ENCODE data around the gene CRYGC.
"Not testable (repeated sequence)": the region's sequence is repeated elsewhere in the genome, so short reads cannot be mapped to it uniquely, and the experiment has no call there.

Gene CRYGC, protein sequence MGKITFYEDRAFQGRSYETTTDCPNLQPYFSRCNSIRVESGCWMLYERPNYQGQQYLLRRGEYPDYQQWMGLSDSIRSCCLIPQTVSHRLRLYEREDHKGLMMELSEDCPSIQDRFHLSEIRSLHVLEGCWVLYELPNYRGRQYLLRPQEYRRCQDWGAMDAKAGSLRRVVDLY

DNA sequence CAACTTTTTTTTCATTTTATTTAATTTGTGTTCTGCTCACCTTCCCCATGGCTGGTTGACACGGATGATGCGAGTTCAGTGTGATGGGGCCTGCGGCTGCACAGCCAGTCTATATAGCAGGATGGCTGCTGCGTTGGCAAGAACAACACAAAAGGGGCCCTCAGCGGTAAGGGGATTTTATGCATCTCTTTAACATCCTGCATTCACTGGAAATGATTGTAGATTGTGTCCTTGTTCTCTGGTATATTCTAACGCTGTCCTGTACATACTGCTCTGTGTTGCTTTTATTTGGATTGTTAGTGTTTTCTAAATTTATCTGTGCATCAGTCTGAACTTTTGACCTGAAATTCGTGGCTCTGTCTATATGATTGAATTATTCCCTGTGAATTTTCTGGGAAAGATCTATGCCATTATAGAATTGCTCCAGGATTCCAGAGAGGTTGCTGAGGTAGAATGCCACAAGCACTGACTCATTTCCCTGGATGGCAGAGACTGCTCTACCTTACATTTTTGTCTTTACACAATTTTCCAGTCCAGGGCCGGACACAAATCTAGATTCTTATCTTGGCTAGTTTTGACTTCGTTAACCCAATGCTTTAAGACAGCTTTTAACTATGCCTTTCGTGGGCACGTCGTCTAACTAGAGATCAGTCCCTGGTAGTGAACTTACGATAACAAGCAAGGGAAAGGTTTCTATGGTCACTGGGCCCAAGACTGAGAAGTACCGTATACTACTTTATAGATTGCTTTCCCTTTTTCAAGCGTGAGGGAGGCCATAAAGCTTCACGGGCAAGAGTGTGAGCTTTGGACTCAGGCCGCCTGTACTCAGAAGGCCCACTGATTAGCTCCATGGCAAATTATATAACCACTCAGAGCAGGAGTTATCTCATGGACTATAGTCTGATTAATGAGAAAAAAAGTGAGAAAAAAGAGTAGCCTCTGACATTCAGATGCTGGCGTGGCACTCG lies at the start of gene CRYGC:
CRYGC (minus strand) TSS at position 85 of the 968 bp plus-strand sequence; CDS start at position 49, 36 bp downstream.
- DNase-seq, result no peak

DNA sequence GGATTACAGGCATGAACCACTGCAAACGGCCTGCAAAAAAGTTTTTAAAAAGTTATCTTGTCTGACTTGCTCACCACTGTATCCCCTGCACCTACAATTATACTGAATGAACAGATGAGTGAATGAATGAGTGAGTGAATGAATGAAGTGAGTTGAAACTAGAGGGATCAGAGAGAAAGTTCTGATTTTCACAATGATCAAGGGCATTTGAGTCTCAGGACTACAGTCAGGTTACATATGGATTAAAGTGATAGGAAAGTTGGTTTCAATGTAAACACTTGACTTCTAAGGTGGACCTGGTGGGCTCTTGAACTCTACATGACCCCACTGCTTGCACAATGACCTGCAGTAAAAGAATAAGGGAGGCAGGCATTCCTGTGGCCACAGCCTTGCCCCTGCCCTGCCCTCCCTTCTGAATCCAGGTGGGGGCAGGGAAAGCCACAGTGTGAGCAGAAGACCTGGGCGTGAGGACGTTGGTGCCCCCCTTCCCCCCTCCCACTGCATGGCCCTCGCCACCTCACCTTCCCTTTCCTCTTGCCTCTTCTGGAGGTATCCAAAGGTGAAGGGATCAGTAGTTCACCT lies 49.5 kb upstream of the CRYGC start:
- DNase-seq, result no peak

DNA sequence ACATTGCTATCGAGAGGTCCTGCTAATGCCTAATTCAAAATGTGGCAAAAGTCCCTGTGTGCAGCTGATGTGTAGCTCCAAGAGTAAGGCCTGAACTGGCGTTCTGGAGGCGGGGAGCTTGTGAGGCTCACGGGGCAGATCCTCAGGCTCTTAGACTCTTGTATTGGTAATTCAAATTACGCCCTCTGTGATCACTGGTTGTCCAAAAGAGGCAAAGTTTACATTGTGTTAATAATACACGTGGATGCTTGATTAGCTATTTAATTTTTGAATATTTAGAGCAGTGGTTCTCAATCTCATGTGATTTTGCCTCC lies 46.2 kb upstream of the CRYGC start:
- no peak for DNase-seq

DNA sequence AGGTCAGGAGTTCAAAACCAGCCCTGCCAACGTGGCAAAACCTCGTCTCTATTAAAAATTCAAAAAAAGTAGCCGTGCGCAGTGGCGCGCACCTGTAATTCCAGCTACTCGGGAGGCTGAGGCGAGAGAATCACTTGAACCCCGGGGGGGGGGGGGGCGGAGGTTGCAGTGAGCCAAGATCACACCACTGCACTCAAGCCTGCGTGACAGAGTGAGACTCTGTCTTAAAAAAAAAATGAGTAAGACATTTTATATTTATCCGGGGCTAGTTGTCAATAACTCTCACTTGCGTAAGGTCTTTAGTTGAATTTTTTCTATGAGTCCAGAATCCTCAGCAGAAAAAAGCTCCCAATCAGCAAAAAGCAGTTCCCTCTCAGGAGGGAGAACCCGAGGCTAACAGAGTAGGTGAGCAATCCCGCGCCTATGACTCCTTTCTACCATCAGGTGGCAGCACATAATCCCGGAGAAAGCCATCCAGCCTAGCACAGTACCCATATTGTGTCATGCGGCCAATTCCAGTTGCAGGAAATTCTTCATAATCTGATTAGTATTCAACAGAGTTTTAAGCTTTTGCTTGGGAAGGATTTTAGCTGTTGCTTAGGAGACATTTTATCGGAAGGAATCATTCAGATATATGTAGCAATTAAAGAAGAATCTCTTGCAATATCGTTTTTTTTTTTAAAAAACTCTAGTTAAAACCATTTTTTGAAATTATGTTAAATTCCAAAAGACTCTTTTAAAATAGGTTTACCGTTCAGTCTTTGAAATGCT lies 45.6 kb upstream of the CRYGC start:
- peak; percentile 77 for DNase-seq

DNA sequence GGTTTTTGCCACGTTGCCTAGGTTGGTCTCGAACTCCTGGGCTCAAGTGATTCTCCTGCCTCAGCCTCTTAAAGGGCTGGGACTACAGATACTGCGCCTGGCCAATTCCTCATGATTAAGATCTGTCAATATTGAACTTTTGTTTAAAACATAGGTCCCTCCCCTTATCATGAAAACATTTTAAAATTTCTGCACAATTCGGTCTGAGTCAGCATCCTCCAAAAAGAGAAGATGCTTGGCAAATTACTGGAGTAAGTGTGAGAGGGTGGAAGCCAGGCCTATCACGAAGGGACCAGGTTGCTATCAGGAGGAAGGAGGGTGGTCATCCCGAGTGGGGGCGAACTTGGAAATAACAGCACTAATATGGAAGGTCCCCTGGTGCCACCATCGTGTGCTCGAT lies 44.5 kb upstream of the CRYGC start:
- no peak for DNase-seq

DNA sequence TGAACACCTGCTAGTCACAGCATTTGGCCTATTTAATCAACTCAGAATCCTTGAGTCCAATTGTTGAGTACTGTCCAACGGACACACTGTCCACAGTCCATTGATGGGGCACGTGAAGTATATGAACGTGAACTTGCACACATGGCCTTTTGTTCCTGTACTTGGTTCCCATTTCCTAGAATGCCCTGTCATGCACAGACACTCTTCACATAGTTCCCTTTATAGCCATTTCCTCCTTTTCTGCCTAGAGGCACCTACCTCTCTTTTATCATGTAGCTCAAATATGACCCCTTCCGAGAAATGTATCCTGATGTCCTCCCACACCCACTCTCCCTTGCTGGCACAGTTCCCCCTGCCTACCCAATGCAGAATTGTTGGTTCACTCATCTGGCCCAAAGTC lies 42.5 kb upstream of the CRYGC start:
- no peak for DNase-seq

DNA sequence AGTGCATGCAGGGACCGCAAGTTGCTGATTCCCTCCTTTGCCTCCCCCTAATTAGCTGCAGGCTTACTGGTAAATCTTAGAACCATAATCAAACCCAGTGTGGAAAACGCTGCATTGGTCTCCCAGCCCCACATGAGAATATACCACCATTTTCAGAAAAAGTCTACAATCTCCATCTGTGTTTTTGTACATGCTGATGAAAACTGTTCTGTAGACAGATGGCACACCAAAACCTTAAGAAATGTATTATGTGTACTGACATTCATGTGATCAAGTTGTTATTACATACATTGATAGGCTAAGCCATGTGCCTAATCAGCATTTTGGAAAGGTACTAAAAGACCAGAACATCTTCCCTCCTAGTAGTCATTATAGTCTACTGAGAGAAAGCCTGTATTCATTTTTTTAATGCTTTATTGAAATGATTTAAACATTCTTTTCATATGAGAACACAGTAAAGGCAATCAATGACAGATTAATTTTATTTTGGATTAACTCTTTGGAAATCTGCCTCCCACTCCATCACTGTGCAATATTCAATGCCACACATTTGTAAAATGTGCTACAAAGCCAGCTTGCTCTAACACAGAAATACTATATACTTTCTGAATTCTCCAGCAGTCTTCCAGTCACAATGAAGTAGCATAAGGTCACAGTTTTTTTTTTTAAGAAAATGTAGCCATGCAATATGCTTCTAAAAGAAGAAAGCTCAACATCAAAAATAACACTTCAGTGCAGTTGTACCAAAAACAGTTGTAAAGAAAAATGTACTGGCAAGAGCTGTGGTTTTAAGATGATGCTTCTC lies 35.5 kb upstream of the CRYGC start:
- DNase-seq, result no peak

DNA sequence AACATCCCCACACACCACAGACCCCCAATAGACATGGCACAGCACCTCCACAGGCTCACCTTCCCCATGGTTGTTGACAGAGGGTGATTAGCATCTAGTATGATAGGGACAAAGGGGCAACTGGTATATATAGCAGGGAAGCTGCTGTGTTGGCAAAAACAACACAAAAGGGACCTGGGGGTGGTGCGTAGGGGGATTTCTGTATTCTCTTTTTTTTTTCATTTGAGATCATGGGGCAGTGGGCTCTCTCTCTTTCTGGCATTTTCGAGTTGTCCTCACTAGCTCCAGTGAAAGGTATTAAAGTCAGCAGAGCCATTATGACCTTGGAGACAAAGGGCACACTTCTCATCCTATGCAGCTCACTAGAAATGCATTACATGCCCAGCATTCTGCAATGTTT lies 33.9 kb upstream of the CRYGC start, which contains the start of gene CRYGA:
CRYGA (minus strand) TSS at position 101 of the 400 bp plus-strand sequence; CDS start at position 68, 33 bp downstream.
- DNase-seq, result no peak

DNA sequence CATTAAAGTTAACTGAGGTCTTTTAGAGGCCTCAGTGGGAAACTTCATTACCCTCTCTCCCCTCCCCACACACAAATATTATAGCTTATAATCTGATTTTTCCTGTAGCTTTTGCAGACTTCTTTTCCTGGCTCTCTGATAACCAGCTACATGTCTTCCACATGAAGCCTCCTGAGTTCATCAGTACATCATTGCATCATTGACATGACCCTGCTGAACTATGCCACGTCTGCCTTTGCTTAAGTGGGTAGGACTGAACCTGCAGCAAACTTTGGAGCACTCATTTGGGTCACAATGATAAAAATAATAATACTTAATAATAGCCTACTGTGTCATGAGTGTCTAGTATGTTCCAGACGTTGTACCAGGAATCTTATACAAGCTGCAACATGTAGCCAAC lies 26.8 kb upstream of the CRYGC start:
- no peak for DNase-seq

DNA sequence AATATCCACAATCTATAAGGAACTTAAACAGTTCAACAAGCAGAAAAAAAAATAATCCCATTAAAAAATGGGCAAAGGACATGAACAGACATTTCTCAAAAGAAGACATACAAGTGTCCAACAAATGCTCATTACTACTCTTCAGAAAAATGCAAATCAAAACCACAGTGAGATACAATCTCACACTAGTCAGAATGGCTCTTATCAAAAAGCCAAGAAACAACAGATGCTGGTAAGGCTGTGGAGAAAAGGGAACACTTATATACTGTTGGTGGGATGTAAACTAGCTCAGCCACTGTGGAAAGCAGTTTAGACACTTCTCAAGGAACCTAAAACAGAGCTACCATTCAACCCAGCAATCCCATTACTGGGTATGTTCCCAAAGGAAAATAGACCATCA lies 23.5 kb upstream of the CRYGC start:
- DNase-seq, result no peak

DNA sequence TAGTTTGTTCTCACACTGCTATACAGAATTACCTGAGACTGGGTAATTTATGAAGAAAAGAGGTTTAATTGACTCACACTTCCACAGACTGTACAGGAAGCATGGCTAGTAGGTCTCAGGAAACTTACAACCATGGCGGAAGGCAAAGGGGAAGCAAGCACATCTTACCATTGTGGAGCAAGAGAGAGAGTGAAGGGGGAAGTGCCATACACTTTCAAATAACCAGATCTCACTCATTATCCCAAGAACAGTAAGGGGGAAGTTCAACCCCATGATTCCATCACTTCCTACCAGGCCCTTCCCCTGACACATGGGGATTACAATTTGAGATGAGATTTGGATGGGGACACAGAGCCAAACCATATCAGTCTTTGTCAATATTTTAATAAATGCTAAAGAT lies 21.3 kb upstream of the CRYGC start:
- DNase-seq, result no peak

DNA sequence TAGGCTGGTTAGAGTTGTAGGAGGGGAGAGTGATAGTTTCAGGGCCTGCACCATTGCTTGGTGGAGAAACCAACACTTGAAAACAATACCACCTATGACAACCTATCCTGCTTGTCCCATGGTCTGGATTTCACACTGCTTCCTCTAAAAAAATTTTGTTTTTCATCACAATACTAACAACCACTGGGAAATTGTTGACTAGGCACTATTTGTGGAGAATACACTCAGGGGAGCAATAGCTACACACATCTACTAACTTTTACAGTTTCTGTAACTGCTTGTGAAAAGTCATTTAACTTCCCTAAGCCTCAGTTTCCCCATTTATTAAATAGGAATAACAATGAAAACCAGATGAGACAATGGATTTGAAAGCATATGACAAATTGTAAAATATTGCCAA lies 20.5 kb upstream of the CRYGC start:
- DNase-seq, result no peak

DNA sequence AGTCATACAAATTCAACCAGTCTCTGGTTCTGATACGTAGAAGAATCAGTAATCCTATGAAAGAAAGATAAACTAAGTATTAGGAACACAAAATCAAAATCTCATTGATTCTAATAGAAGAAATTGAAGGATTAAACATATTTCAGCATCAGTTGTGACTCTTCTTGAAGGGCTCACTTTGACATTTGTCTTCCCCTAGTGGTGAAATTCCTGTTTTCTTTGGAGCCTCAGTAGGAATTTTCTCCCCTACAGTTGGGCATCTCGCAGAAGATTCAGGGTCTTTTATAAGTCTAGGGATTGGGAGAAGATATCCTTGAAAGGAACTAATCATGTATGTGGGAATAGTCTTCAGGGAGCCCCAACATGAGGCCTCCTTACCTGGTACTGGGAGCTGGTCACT lies 19.2 kb upstream of the CRYGC start:
- no peak for DNase-seq

DNA sequence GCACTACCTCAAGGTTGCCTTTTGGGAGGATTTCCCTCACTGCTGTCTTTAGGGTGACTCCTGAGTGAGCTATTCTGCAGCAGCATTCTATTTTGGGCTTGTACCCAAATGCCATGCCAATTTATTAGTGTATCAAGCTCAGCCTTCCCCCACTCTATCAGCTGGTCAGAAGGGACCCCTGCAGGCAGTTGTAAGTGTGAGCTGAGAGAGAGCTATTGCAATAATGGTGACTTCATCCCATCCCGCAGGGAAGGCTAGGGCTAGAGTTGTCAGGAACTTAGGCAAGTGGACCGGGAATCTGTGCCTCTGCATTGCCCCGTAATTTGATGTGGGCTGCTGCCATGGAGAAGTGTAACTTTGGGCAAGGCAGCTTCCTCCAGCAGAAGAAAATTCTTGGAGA lies 18.1 kb upstream of the CRYGC start:
- DNase-seq, result no peak

DNA sequence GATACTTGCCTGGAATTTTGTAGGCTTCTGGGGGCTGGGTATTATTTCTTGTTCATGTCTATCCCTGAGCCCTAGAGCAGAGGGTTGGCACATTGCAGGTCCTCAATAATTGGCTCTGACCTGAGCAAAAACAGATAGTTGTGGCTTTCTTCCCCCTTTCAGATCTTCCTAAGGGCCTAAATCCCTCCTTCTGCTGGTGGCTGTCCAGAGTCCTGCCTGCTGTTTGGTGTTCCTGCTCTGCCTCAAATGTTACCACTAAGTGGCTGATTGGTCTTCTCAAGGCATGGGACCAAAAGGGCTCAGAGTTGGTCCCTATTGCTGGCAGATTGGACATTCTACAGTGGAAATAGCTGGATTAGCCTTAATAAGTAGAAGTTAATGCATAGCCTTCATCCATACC lies 17.4 kb upstream of the CRYGC start:
- no peak for DNase-seq

DNA sequence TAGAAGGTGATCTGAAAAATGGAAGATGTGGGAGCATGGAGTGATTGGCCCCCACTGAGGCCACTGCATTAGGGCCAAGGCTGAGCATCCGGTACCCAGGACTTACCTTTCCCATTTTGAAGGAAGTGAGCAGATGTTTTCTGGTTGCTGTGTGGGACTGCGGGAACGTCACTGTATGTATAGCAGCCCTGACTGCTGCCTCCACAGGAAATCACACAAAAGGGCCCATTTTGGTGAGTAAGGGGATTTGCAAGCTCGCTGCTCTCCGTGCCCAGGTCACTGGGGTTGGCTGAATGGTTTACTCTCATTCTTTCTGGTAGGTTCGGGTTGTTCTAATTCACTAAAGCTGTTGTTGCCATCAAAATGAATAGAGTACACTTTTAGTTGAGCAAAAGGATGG lies 16.4 kb upstream of the CRYGC start, which contains the start of gene CRYGB:
CRYGB (minus strand) TSS at position 153 of the 400 bp plus-strand sequence; CDS start at position 115, 38 bp downstream.
- DNase-seq, result no peak

DNA sequence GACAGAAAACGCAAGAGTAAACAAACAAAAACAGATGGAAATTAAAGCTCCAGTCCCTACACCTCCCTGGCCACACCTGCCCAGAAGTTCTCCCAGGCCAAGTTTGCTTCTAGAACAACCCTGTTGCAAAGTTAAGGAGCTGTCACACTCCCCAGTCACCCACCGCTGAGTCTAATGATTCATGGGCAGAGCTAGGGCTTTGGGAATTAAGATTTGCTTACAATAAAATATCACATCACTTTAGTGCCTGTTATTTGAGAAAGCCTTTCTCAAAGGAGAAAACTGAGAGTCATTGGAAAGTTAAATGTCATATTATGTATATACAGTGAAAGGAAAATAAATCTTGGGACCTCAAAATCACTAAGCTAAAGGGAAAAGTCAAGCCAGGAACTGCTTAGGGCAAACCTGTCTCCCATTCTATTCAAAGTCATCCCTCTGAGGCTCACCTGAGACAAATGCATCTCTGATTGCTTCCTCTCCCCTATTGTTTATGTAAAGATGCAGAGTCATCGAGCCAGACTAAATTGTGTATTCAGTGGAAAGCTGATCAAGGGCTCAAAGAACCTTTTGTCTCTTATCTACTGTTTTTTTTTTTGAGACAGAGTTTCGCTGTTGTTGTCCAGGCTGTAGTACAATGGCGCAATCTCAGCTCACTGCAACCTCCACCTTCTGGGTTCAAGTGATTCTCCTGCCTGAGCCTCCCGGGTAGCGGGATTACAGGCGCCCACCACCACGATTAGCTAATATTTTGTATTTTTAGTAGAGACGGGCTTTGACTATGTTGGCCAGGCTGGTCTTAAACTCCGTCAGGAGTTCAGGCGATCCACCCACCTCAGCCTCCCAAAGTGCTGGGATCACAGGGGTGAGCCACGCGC lies 13.5 kb upstream of the CRYGC start:
- no peak for DNase-seq

DNA sequence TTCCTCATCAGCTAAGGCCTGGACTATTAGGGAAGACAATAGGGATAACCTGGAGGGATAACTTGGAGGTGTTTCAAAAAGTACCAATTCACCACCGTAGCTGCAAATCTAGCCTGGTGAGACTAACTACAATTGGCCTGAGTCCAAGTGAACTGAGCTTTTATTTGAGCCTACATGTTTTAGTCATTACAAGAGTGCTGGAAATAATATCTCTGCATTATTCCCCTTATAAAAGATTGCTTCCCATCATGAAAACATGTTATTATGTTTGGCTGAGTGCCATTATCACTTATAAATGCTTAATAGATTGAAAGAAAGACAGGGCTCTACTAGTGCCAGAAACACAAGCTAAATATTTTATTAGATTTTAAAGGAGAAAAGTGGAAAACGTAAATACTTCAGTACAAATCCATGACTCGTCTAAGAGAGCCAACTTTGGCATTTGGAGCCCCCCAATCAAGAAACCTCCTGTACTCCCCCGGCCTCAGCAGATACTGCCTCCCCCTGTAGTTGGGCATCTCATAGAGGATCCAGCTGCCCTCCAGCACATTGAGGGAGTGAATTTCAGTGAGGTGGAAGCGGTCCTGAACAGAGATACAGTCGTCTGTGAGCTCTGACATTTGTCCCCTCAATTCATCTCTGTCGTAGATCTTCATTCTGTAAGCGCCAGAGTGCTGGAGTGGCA lies 12.8 kb upstream of the CRYGC start:
- DNase-seq, result no peak

DNA sequence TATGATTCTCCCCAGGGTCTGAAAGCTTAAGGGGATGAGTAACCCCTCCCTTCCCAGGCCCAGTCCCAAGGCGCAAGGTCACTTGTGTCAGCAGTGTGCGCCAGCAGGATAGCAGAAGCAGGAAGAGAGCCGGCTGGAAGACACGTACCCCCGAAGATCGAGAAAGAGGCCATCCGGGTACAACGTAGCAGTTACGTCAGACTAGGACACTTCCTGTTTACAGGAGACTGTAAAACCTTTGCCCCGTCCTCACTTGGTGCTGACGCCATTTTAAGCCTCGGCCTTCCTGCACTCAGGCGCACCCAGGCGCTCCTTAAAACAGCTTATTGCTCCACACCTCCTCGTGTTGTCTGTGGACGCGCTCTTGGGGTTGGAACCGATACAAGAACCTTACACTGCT lies 9.8 kb upstream of the CRYGC start:
- DNase-seq, result no peak

DNA sequence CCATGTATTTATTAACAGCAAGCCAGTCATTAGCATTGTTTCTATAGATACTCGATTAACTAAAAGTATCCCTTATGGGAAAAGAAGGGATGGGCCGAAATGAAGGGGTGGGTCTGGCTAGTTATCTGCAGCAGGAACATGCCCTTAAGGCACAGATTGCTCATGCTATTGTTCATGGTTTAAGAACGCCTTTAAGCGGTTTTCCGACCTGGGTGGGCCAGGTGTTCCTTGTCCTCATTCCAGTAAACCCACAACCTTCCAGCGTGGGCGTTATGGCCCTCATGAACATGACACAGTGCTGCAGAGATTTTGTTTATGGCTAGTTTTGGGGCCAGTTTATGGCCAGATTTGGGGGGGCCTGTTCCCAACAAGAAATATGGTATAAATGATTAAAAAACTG lies 8.7 kb upstream of the CRYGC start:
- not testable (repeated sequence) for DNase-seq

DNA sequence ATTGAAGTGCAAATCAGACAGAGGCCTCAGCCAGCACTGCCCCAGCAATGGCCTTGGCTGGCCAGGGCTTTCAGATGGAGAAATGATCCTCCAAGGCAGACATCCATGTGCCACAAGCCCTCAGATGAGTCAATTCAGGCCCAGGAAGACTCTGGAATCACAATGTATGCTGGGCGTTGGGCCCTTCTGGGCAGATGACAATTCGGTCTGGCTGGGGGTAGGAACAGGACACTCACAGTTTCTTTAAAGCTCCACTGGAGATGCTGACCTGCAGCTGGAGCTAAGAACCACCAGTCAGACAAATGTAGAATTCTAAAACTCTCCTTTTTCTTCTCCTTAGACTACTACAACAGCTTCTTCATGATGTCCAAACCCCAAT lies 7.1 kb upstream of the CRYGC start:
- DNase-seq, result no peak
